ENCODE data around the gene OR9G4.

DNA sequence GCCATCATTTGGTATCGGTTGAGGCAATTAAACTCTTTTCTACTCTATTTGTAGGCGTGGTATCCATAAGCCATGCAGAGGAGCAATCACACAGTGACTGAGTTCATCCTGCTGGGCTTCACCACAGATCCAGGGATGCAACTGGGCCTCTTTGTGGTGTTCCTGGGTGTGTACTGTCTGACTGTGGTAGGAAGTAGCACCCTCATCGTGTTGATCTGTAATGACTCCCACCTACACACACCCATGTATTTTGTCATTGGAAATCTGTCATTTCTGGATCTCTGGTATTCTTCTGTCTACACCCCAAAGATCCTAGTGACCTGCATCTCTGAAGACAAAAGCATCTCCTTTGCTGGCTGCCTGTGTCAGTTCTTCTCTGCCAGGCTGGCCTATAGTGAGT lies 8.4 kb downstream of the OR9G4 start:
- TF ChIP-seq SUZ12 (IDR thresholded peaks at IDR 0.05) (no peak), SP1 (IDR thresholded peaks at IDR 0.05) (no peak), FOXA1 (IDR thresholded peaks at IDR 0.05) (no peak), TARDBP (IDR thresholded peaks at IDR 0.05) (no peak), ELF4 (IDR thresholded peaks at IDR 0.05) (no peak), ARNT (IDR thresholded peaks at IDR 0.05) (no peak), L3MBTL2 (conservative IDR thresholded peaks at IDR 0.05) (no peak), LEF1 (IDR thresholded peaks at IDR 0.05; ENCODE audit: borderline replicate concordance) (no peak), FOXK2 (IDR thresholded peaks at IDR 0.05) (no peak)

Data from HEK293T (cell line).